OCI-LY1 (cell line): ENCODE data around the gene DLG5.

Experiments
- H2AFZ ChIP-seq: fragments of 200-600 bp; sonication (generic), shearing (Covaris generic); 2 replicates; pipeline ENCODE4 v1.6.0; 2014; ENCODE audit warnings: antibody characterized with exemption, mild to moderate bottlenecking, low read length
- H3F3A ChIP-seq: fragments of 200-600 bp; sonication (generic), shearing (Covaris generic); 2 replicates; pipeline ENCODE4 v1.6.0; 2014; ENCODE audit warnings: mild to moderate bottlenecking, antibody characterized with exemption, low read length, moderate library complexity; ENCODE audit not compliant: insufficient read depth
- H3K27ac ChIP-seq: fragments of 200-600 bp; sonication (generic); 2 replicates; pipeline ENCODE4 v1.5.1; 2014; ENCODE audit warnings: low read length, mixed run types, mild to moderate bottlenecking, low read depth; ENCODE audit not compliant: poor library complexity, severe bottlenecking
- H3K27me3 ChIP-seq: fragments of 200-600 bp; sonication (generic); 2 replicates; pipeline ENCODE4 v1.6.0; 2014; ENCODE audit warnings: antibody characterized with exemption, mild to moderate bottlenecking, low read length, moderate library complexity; ENCODE audit not compliant: insufficient read depth
- H3K36me3 ChIP-seq: fragments of 200-600 bp; sonication (generic); 2 replicates; pipeline ENCODE4 v1.6.1; 2014; ENCODE audit warnings: mild to moderate bottlenecking, antibody characterized with exemption, low read length, moderate library complexity, mixed read lengths; ENCODE audit not compliant: insufficient read depth
- H3K4me1 ChIP-seq: fragments of 200-600 bp; sonication (generic); 2 replicates; pipeline ENCODE4 v1.5.1; 2014; ENCODE audit warnings: mild to moderate bottlenecking, low read length, moderate library complexity; ENCODE audit not compliant: insufficient read depth, severe bottlenecking
- H3K4me2 ChIP-seq: fragments of 200-600 bp; sonication (generic), shearing (Covaris generic); 2 replicates; pipeline ENCODE4 v1.6.1; 2014; ENCODE audit warnings: low read length
- H3K4me3 ChIP-seq: fragments of 200-600 bp; sonication (generic); 2 replicates; pipeline ENCODE4 v1.5.1; 2014; ENCODE audit warnings: low read length, low read depth, mild to moderate bottlenecking, mixed read lengths; ENCODE audit not compliant: poor library complexity, severe bottlenecking
- H3K79me2 ChIP-seq: fragments of 200-600 bp; shearing (Covaris generic); 2 replicates; pipeline ENCODE4 v1.6.1; 2016; ENCODE audit warnings: mixed run types, low read length, mixed read lengths; ENCODE audit not compliant: insufficient read depth
- H3K9ac ChIP-seq: fragments of 200-600 bp; sonication (generic), shearing (Covaris generic); 2 replicates; pipeline ENCODE4 v1.6.1; 2014; ENCODE audit warnings: mild to moderate bottlenecking, low read length, mixed read lengths
- H3K9me2 ChIP-seq: fragments of 200-600 bp; sonication (generic), shearing (Covaris generic); 2 replicates; pipeline ENCODE4 v1.6.1; 2014; ENCODE audit warnings: low read depth, mild to moderate bottlenecking, low read length, mixed read lengths
- H3K9me3 ChIP-seq: fragments of 200-600 bp; shearing (Covaris generic); 2 replicates; pipeline ENCODE4 v1.6.1; 2014; ENCODE audit warnings: low read length, mixed read lengths
- H4K20me1 ChIP-seq: fragments of 200-600 bp; sonication (generic), shearing (Covaris generic); 2 replicates; pipeline ENCODE4 v1.6.0; 2016; ENCODE audit warnings: mild to moderate bottlenecking, low read length; ENCODE audit not compliant: insufficient read depth
- CTCF ChIP-seq: fragments of 200-600 bp; sonication (generic), shearing (Covaris generic); IDR thresholded peaks from 2 replicates; pipeline ENCODE4 v1.5.1; 2017; ENCODE audit warnings: mild to moderate bottlenecking, antibody characterized with exemption, low read length, moderate library complexity, mixed read lengths
- EZH2 ChIP-seq: fragments of 200-600 bp; sonication (generic), shearing (Covaris generic); IDR thresholded peaks from 2 replicates; pipeline ENCODE4 v1.8.0; 2017; ENCODE audit warnings: borderline replicate concordance, mixed run types, mild to moderate bottlenecking, antibody characterized with exemption, low read length, moderate library complexity, mixed read lengths

The DLG5 gene

DNA sequence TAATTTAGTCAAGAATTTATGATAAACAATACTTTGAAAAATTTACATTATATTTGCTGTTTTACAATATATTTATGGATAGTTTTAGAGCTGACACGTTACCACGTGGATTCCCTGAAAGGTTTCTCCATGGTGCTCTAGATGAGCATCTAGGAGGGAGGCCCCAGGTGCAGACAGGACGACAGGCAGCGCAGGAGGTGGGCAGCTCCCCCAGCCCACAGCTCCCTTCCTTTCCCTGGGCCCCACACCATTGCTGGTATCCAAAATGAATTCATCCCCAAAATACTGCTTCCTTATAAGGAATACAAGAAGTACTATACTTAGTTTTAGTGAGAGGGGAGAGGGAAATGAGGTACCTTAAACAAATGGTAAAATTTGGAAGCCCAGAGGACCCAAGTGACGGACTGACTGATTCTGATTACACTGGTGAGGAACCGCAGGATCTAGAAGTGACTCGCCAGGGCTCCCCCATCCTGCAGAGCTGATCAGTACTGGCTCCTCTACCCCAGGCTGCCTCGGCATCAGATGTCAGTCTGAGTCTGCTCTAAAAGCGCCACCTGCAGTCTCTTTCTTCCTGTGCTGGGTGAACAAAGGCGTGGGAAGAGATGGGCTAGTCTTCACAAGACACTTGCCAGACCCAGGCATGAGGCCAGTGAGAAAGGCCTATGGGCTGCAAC is 89.2 kb downstream of the DLG5 start:
- no peak overlapping the region for H3K4me3 ChIP-seq
- H3K36me3 ChIP-seq, result no peaks in the 10 kb centered on the region
- H3K79me2 ChIP-seq, result no peaks in the 10 kb centered on the region
- no peak overlapping the region for H3K9ac ChIP-seq
- no peaks in the 10 kb centered on the region for H3K27me3 ChIP-seq
- peak; percentile 51 for TF ChIP-seq CTCF
- no peak for TF ChIP-seq EZH2
- no peak overlapping the region for H3K4me2 ChIP-seq
- H3K27ac ChIP-seq, result no peak overlapping the region
- H2AFZ ChIP-seq, result no peak overlapping the region
- H3K9me2 ChIP-seq, result no peaks in the 10 kb centered on the region
- peaks cover 9% of the 10 kb centered on the region for H3K4me1 ChIP-seq
- no peaks in the 10 kb centered on the region for H3F3A ChIP-seq
- H3K9me3 ChIP-seq, result no peaks in the 10 kb centered on the region
- no peaks in the 10 kb centered on the region for H4K20me1 ChIP-seq

- H3K4me1 ChIP-seq, result peaks cover 9% of the 10 kb centered on the region
- no peaks in the 10 kb centered on the region for H3F3A ChIP-seq
- no peak overlapping the region for H3K27ac ChIP-seq
- no peak overlapping the region for H3K9ac ChIP-seq
- H3K79me2 ChIP-seq, result no peaks in the 10 kb centered on the region
- H4K20me1 ChIP-seq, result no peaks in the 10 kb centered on the region
- no peak for TF ChIP-seq CTCF
- no peak for TF ChIP-seq EZH2
- H3K27me3 ChIP-seq, result no peaks in the 10 kb centered on the region
- no peak overlapping the region for H3K4me3 ChIP-seq
- no peaks in the 10 kb centered on the region for H3K36me3 ChIP-seq
- no peaks in the 10 kb centered on the region for H3K9me3 ChIP-seq
- H3K4me2 ChIP-seq, result peak overlapping the region; percentile 38
- H2AFZ ChIP-seq, result no peak overlapping the region
- no peaks in the 10 kb centered on the region for H3K9me2 ChIP-seq
Measured at GRCh38 chr10:77836299-77836820, 90.2 kb downstream of the DLG5 start.

- Histone ChIP-seq H2AFZ (no peak overlapping the region), H3F3A (no peaks in the 10 kb centered on the region), H3K9ac (no peak overlapping the region), H3K36me3 (no peaks in the 10 kb centered on the region), H3K4me3 (no peak overlapping the region), H4K20me1 (no peaks in the 10 kb centered on the region), H3K27ac (no peak overlapping the region), H3K9me2 (no peaks in the 10 kb centered on the region), H3K4me1 (peaks cover 9% of the 10 kb centered on the region), H3K27me3 (no peaks in the 10 kb centered on the region), H3K79me2 (no peaks in the 10 kb centered on the region), H3K4me2 (no peak overlapping the region), H3K9me3 (no peaks in the 10 kb centered on the region)
- TF ChIP-seq CTCF (no peak), EZH2 (no peak)
Measured at GRCh38 chr10:77835669-77836086, 90.9 kb downstream of the DLG5 start.
